ENCODE results near the gene KCNE2. TPM values are rescaled to one million over a fixed set of nuclear protein-coding genes. Genes with fewer than 3 reads are reported as not detected.

KCNE2 gene
- total RNA-seq, 1 donor from 2014 or later, result 0.27 TPM

DNA sequence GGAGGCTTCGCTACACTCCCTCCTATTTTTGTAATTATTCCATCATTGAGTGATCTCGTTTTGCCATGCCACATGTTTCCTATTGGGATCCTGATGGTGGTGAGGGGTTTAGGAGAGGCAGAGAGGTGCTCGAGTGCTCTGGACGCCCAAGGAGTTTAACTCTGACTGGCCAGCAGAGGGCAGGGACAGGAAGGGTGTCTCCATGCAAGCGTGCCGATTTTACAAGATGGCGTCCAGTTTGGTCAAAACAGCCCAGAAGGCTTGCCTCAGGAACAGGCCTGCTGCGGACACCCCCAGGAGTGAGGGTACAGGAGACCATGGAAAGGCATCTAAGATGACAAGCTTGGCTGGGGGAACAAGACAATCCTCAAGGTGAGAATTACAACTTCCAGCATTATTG is 33.8 kb upstream of the KCNE2 start:
- Histone ChIP-seq H3K4me3 (ENCODE audit: insufficient read depth, low read depth, low read length) (no peak overlapping the region), H3K27ac (ENCODE audit: low read depth, low read length) (no peak overlapping the region), H2AFZ (ENCODE audit: low read depth, low read length) (no peak overlapping the region), H3K9me3 (ENCODE audit: insufficient read depth, low read depth, low read length) (no peaks in the 10 kb centered on the region), H3K27me3 (ENCODE audit: insufficient read depth, low read length) (peaks cover 3% of the 10 kb centered on the region), H4K20me1 (ENCODE audit: insufficient read depth, low read length) (no peaks in the 10 kb centered on the region), H3K4me1 (ENCODE audit: insufficient read depth, low read length) (peaks cover 13% of the 10 kb centered on the region), H3K4me2 (ENCODE audit: low read length) (no peak overlapping the region), H3K79me2 (ENCODE audit: insufficient read depth, low read length) (no peaks in the 10 kb centered on the region), H3K36me3 (ENCODE audit: insufficient read depth, low read length) (no peaks in the 10 kb centered on the region), H3K9ac (ENCODE audit: low read length) (no peak overlapping the region)
- no peaks in the 10 kb centered on the region for H3K27me3 Mint-ChIP-seq (ENCODE audit: low read depth, unreplicated experiment)
- no peaks in the 10 kb centered on the region for H3K36me3 Mint-ChIP-seq (ENCODE audit: low read depth, unreplicated experiment)
- DNase-seq (ENCODE audit: low read depth) (no peak), FAIRE-seq (no peak)
- TF ChIP-seq EZH2 (IDR thresholded peaks at IDR 0.05; ENCODE audit: insufficient read depth, low read length), result no peak
- TF ChIP-seq, protein P1, sequence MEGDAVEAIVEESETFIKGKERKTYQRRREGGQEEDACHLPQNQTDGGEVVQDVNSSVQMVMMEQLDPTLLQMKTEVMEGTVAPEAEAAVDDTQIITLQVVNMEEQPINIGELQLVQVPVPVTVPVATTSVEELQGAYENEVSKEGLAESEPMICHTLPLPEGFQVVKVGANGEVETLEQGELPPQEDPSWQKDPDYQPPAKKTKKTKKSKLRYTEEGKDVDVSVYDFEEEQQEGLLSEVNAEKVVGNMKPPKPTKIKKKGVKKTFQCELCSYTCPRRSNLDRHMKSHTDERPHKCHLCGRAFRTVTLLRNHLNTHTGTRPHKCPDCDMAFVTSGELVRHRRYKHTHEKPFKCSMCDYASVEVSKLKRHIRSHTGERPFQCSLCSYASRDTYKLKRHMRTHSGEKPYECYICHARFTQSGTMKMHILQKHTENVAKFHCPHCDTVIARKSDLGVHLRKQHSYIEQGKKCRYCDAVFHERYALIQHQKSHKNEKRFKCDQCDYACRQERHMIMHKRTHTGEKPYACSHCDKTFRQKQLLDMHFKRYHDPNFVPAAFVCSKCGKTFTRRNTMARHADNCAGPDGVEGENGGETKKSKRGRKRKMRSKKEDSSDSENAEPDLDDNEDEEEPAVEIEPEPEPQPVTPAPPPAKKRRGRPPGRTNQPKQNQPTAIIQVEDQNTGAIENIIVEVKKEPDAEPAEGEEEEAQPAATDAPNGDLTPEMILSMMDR (IDR thresholded peaks at IDR 0.05; ENCODE audit: insufficient read depth, low read depth, low read length), result no peak
- H3K4me1 Mint-ChIP-seq (ENCODE audit: low read depth, unreplicated experiment), result peaks cover 10% of the 10 kb centered on the region
- peaks cover 6% of the 10 kb centered on the region for H3K9me3 Mint-ChIP-seq (ENCODE audit: unreplicated experiment)
- no peak overlapping the region for H3K27ac Mint-ChIP-seq (ENCODE audit: unreplicated experiment)
- no peak overlapping the region for H3K4me3 Mint-ChIP-seq (ENCODE audit: unreplicated experiment)

GRCh38 chr21:34331726-34332125 is 32.1 kb upstream of the KCNE2 start:
- no peaks in the 10 kb centered on the region for H3K27me3 Mint-ChIP-seq (ENCODE audit: low read depth, unreplicated experiment)
- no peaks in the 10 kb centered on the region for H3K36me3 Mint-ChIP-seq (ENCODE audit: low read depth, unreplicated experiment)
- no peak for DNase-seq (ENCODE audit: low read depth)
- no peak overlapping the region for H2AFZ ChIP-seq (ENCODE audit: low read depth, low read length)
- H3K9me3 Mint-ChIP-seq (ENCODE audit: unreplicated experiment), result peaks cover 3% of the 10 kb centered on the region
- H3K27ac Mint-ChIP-seq (ENCODE audit: unreplicated experiment), result no peak overlapping the region
- no peak overlapping the region for H3K4me3 Mint-ChIP-seq (ENCODE audit: unreplicated experiment)
- H3K4me1 Mint-ChIP-seq (ENCODE audit: low read depth, unreplicated experiment), result peaks cover 10% of the 10 kb centered on the region
- no peak for FAIRE-seq
- H3K4me2 ChIP-seq (ENCODE audit: low read length), result no peak overlapping the region
- H3K79me2 ChIP-seq (ENCODE audit: insufficient read depth, low read length), result no peaks in the 10 kb centered on the region
- no peaks in the 10 kb centered on the region for H3K27me3 ChIP-seq (ENCODE audit: insufficient read depth, low read length)
- no peak overlapping the region for H3K9ac ChIP-seq (ENCODE audit: low read length)
- H3K4me3 ChIP-seq (ENCODE audit: insufficient read depth, low read depth, low read length), result no peak overlapping the region
- H4K20me1 ChIP-seq (ENCODE audit: insufficient read depth, low read length), result no peaks in the 10 kb centered on the region
- H3K27ac ChIP-seq (ENCODE audit: low read depth, low read length), result no peak overlapping the region
- H3K4me1 ChIP-seq (ENCODE audit: insufficient read depth, low read length), result peaks cover 23% of the 10 kb centered on the region
- H3K9me3 ChIP-seq (ENCODE audit: insufficient read depth, low read depth, low read length), result no peaks in the 10 kb centered on the region
- H3K36me3 ChIP-seq (ENCODE audit: insufficient read depth, low read length), result no peaks in the 10 kb centered on the region
- TF ChIP-seq, protein P1 (IDR thresholded peaks at IDR 0.05; ENCODE audit: insufficient read depth, low read depth, low read length), result no peak
- TF ChIP-seq EZH2 (IDR thresholded peaks at IDR 0.05; ENCODE audit: insufficient read depth, low read length), result no peak

DNA sequence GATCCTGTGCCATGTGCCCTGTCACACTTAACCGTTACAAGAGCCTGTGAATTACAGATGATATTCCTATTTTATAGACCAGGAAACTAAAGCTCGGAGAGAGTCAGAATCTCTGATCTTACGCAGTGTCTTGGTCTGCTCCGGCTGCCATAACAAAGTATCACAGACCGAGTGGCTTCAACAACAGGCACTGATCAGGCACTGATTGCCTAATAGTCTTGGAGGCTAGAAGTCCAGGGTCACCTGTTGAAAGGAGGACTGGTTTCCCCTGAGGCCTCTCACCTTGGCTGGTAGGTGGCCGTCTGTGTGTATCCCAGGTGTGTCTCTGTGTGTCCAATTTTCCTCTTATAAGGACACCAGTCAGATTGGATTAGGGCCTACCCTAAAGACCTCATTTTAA is 31.5 kb upstream of the KCNE2 start:
- H2AFZ ChIP-seq (ENCODE audit: low read depth, low read length), result no peak overlapping the region
- no peaks in the 10 kb centered on the region for H3K79me2 ChIP-seq (ENCODE audit: insufficient read depth, low read length)
- no peak overlapping the region for H3K9ac ChIP-seq (ENCODE audit: low read length)
- DNase-seq (ENCODE audit: low read depth) (no peak), FAIRE-seq (no peak)
- no peaks in the 10 kb centered on the region for H3K36me3 ChIP-seq (ENCODE audit: insufficient read depth, low read length)
- no peaks in the 10 kb centered on the region for H3K27me3 ChIP-seq (ENCODE audit: insufficient read depth, low read length)
- H3K4me1 ChIP-seq (ENCODE audit: insufficient read depth, low read length), result peaks cover 28% of the 10 kb centered on the region
- H3K9me3 ChIP-seq (ENCODE audit: insufficient read depth, low read depth, low read length), result no peaks in the 10 kb centered on the region
- H3K27me3 Mint-ChIP-seq (ENCODE audit: low read depth, unreplicated experiment), result no peaks in the 10 kb centered on the region
- TF ChIP-seq, protein P1 (IDR thresholded peaks at IDR 0.05; ENCODE audit: insufficient read depth, low read depth, low read length), result no peak
- no peak for TF ChIP-seq EZH2 (IDR thresholded peaks at IDR 0.05; ENCODE audit: insufficient read depth, low read length)
- H3K4me3 Mint-ChIP-seq (ENCODE audit: unreplicated experiment), result no peak overlapping the region
- H3K27ac ChIP-seq (ENCODE audit: low read depth, low read length), result no peak overlapping the region
- peaks cover 2% of the 10 kb centered on the region for H3K9me3 Mint-ChIP-seq (ENCODE audit: unreplicated experiment)
- H3K4me2 ChIP-seq (ENCODE audit: low read length), result peak overlapping the region; percentile 61
- no peak overlapping the region for H3K4me3 ChIP-seq (ENCODE audit: insufficient read depth, low read depth, low read length)
- peaks cover 10% of the 10 kb centered on the region for H3K4me1 Mint-ChIP-seq (ENCODE audit: low read depth, unreplicated experiment)
- no peaks in the 10 kb centered on the region for H4K20me1 ChIP-seq (ENCODE audit: insufficient read depth, low read length)
- no peaks in the 10 kb centered on the region for H3K36me3 Mint-ChIP-seq (ENCODE audit: low read depth, unreplicated experiment)
- H3K27ac Mint-ChIP-seq (ENCODE audit: unreplicated experiment), result no peak overlapping the region

Data from astrocyte (in vitro differentiated cells and primary cell).